ENCODE data around the gene ENTHD1.
"Not testable (repeated sequence)": the region's sequence is repeated elsewhere in the genome, so short reads cannot be mapped to it uniquely, and the experiment has no call there.

Gene ENTHD1

GRCh38 chr22:39896313-39896996, 2.9 kb upstream of the ENTHD1 start:
- DNase-seq: no peak

GRCh38 chr22:39895682-39896081, 2.1 kb upstream of the ENTHD1 start:
- no peak for DNase-seq

- DNase-seq: no peak
Measured at GRCh38 chr22:39894554-39895092, 1.1 kb upstream of the ENTHD1 start.

GRCh38 chr22:39889924-39890323, 3.6 kb downstream of the ENTHD1 start:
- not testable (repeated sequence) for DNase-seq

GRCh38 chr22:39883057-39883456, 10.5 kb downstream of the ENTHD1 start:
- DNase-seq: no peak

GRCh38 chr22:39880722-39881121, 12.8 kb downstream of the ENTHD1 start:
- DNase-seq: no peak

GRCh38 chr22:39877079-39877845, 16.3 kb downstream of the ENTHD1 start:
- DNase-seq: no peak

- not testable (repeated sequence) for DNase-seq
Measured at GRCh38 chr22:39875176-39875885, 18.2 kb downstream of the ENTHD1 start.

- DNase-seq: no peak
Measured at GRCh38 chr22:39873965-39874364, 19.6 kb downstream of the ENTHD1 start.

GRCh38 chr22:39872548-39872947, 21.0 kb downstream of the ENTHD1 start:
- DNase-seq: no peak

GRCh38 chr22:39871008-39871798, 22.4 kb downstream of the ENTHD1 start:
- no peak for DNase-seq

GRCh38 chr22:39869797-39870196, 23.8 kb downstream of the ENTHD1 start:
- DNase-seq: not testable (repeated sequence)

GRCh38 chr22:39868741-39869140, 24.8 kb downstream of the ENTHD1 start:
- DNase-seq: no peak

GRCh38 chr22:39859903-39860588, 33.5 kb downstream of the ENTHD1 start:
- DNase-seq: no peak

GRCh38 chr22:39856588-39856987, 37.0 kb downstream of the ENTHD1 start:
- DNase-seq: no peak

- no peak for DNase-seq
Measured at GRCh38 chr22:39852799-39853198, 40.8 kb downstream of the ENTHD1 start.

GRCh38 chr22:39851606-39852315, 41.8 kb downstream of the ENTHD1 start:
- no peak for DNase-seq

GRCh38 chr22:39847477-39847876, 46.1 kb downstream of the ENTHD1 start:
- no peak for DNase-seq

- not testable (repeated sequence) for DNase-seq
Measured at GRCh38 chr22:39846539-39846938, 47.0 kb downstream of the ENTHD1 start.

- DNase-seq: no peak
Measured at GRCh38 chr22:39845529-39845928, 48.0 kb downstream of the ENTHD1 start.

GRCh38 chr22:39839917-39840510, 53.5 kb downstream of the ENTHD1 start:
- DNase-seq: no peak

Measured in activated gamma-delta T cell treated with Interleukin-2 at 50 U/mL for 16 hours (primary cell).